Middle frontal gyrus (tissue), 1 donor: ENCODE data around the gene INPP5K.
"Not testable (repeated sequence)": the region's sequence is repeated elsewhere in the genome, so short reads cannot be mapped to it uniquely, and the experiment has no call there.

Experiments
- DNase-seq: peaks from one replicate; pipeline ENCODE4 v3.0.0-alpha.2; 2015; ENCODE audit warnings: low spot score; ENCODE audit errors: extremely low spot score

The INPP5K gene

DNA sequence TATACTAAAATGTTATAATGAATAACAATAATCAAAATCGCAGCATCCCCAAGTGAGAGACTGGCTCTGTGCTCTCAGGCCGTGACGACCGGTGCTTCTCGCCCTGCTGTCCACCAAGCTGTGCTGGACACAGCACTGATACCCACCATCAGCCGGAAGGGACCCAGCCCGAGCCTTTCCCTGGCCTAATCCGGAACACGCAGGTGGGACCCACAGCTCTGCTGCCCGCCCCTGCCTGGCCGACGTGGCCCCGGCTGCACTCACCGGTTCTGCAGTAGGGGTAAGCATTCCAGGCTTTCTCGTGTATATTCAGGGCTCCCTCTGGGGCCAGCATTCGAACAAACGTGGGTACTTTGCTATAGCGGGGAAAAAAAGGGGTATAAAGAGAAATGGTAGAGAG is 31.6 kb upstream of the INPP5K start:
- no peak for DNase-seq

GRCh38 chr17:1546292-1546922 is 30.0 kb upstream of the INPP5K start:
- DNase-seq: no peak

DNA sequence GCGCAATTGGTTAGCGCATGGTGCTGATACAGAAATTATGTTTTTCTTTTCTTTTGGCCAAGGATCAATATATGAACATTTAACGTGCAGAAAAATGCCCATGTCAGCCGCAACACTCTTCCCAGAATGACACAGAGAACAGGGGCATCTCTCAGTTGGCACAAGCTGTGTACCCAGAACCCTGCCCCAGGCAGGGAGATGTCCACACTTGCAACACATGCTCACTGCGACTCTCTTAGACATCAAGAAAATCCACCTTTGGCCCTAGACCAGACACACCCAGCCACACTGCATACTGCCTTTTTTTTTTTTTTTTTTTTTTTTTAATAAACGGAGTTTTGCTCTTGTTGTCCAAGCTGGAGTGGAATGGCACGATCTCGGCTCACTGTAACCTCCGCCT is 29.2 kb upstream of the INPP5K start:
- DNase-seq: no peak

DNA sequence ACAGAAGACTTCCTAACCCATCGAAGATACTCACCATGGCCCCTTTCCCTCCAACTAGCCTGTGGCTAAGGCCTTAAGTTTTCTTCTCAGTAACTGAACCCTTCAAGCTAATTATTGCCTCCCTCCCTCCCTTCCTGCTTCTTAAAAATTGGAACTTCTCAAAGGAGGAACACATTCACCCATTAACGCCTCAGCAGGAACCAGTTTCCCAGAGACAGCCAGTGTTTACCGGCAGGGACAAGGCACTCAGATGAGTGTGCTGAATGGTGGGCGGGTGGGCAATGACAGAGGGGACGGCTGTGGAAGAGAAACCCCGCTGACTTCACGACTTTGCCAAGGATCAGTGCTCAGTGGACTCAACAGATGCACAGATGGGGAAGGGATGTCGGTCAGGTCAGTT is 25.9 kb upstream of the INPP5K start:
- DNase-seq: no peak

GRCh38 chr17:1541367-1541904 is 25.0 kb upstream of the INPP5K start:
- DNase-seq: no peak

DNA sequence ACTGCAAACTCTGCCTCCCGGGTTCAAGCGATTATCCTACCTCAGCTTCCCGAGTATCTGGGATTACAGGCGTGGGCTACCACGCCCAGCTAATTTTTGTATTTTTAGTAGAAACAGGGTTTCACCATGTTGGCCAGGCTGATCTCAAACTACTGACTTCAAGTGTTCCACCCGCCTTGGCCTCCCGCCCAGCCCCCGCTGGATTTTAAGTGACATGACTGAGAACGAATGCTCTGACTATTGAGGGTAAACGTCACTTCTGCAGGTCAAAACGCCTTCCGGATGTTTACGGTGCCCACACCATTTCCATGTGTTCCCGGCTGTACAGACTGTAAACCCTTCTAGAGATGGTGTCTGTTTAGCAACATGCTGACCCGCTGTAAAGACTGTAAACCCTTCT is 23.4 kb upstream of the INPP5K start:
- DNase-seq: no peak

GRCh38 chr17:1535737-1536136 is 19.3 kb upstream of the INPP5K start:
- DNase-seq: no peak

- DNase-seq: peak; percentile 12
Measured at GRCh38 chr17:1533661-1534325, 17.4 kb upstream of the INPP5K start.

DNA sequence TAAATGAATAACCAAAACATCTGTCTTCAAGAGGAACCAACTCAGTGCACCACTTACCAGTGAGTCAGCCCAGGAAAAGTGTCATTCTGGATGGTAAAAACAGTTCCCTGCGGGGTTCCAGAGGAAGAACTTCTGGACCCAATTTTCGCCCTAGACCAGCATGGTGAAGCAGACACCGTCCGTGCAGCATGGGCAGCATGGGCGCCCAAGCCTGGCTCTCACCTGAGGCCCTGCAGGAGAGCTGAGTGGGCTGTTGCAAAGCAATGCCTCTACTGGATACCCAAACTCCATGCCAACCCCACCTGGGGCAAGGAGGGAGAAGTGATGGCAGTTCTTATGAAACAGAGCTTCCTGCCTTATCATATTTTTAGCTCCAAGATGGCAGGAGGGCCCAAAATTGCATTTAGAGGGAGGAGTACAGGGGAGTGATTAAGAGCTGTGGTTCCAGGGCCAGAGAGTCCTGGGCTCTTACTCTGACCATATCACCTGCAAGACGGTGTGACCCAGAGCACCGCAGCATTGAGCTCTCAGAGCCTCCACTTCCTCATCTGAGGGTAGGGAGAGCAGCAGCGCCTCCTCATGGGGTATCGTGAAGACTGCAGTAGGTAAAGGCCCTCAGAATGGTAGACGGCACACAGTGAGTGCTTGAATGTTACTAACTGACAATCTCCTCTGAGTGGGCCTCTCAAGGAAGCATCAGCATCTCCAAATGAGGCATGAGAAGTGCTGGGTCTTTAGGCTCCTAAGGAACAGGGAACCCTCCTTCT is 16.6 kb upstream of the INPP5K start:
- no peak for DNase-seq

GRCh38 chr17:1529863-1530262 is 13.5 kb upstream of the INPP5K start:
- DNase-seq: no peak

DNA sequence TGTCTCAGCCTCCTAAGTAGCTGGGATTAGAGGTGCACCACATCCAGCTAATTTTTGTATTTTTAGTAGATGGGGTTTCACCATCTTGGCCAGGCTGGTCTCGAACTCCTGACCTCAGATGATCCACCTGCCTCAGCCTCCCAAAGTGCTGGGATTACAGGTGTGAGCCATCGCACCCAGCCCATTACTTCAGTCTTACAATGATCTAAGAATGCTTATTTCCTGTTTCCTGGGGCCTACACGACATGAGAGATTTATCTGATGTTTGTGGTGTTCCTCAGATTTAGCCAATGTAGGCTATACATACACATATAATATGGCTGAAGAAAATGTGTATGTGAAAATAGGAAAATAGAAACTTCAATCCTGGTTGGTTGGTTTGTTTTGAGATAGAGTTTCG is 10.5 kb upstream of the INPP5K start:
- not testable (repeated sequence) for DNase-seq

GRCh38 chr17:1522626-1523025 is 6.2 kb upstream of the INPP5K start:
- no peak for DNase-seq

GRCh38 chr17:1521086-1521640 is 4.8 kb upstream of the INPP5K start:
- DNase-seq: no peak

DNA sequence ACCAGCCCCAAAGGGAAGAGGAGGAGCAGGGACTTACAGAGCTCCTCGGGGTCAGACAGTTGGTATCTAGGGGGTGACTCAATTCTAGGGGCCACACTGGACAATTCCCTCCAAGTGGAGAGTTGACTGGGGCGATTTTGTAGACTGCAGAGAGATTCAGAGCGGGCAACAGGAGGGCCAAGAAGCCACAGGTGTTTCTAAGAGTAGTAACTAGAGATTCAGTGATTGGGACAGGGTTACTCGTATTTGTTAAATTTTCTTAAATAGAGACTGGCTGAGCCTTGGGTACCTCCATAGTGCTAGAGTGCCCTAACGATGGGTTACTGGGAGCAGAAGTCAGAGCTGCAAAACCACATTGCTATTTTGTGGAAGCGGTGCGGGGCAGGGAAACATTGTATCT is 3.3 kb upstream of the INPP5K start:
- no peak for DNase-seq

DNA sequence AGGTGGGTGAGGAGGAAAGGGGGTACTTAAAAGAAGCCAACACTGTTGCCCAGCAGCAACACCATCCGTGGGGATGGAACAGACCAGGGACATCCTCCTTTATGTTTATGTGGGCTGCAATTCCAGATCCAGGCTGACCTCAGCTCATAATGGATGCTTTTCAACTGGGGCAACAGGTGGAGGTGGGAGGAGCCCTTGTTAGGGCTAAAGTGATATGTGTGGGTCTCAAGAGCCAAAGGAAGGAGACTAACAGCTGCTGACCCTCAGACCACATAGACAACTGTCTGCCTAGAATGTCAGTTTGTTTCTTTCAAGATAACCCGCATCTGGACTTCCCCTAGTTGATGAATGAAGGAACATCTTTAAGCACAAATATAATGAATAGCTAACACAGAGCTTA is 2.0 kb upstream of the INPP5K start:
- no peak for DNase-seq

DNA sequence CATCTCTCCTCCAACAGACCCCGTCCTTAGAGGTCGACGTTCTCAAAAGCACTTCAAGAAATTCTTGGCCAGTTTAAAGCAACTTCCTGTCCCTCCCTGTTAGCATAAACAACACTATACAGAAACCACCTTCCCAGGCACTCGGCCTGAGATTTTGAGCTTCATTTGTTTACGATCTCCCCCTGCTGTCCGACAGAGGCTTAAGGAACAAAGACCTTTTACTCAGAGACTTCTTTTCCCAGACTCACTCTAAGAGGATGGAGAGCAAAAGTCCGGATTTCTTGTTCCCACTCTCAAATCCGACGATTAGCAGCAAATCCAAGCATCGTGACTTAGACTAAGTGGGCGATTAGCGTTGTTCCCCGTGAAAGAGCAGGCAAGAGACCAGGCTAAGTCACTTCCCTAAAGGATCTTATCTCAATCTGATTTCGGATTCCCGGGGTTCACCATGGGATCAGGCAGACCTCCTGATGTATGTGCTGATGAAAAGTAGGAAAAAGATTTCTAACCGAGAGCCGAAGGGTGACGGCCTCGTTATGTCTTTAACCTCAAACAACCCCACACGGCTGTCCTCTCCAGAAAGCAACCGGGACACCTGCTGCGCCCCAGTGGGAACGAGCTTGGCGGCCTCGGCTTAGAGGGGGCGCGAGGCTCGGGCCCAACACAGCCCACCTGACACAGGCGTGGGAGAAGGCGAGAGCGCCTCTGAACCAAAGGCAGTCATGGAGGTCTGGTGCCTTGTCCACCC is 598 bp downstream of the INPP5K start:
- no peak for DNase-seq

GRCh38 chr17:1512351-1512750 is 4.1 kb downstream of the INPP5K start:
- DNase-seq: no peak

DNA sequence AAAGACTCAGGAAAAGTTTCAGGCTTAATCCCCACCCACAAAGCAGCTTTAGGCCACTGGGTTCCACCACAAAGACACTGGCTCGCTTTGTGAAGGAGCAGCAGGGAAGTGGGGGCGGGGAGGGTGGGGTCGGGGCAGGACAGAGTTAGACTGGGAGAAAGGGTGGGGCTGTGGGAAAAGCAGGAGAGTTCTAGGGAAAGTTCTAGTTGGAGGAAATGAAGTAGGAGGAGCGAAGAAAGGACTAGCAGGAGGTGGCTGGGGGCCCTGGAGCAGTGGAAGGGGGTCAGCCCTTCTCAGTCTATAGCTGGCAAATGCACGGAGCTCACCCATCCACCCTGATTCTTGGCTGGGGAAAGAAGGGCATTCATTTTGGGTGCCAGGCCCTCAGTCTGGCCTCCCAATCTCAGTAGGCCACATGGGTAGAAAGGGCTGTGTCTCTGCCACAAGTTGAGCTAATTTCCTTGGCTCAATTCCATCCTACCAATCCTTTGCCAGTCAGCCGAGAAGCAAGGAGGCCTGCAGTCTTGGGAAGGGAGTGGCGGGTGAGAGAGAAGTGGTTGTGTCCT is 4.6 kb downstream of the INPP5K start:
- DNase-seq: no peak

- DNase-seq: no peak
Measured at GRCh38 chr17:1511290-1511689, 5.1 kb downstream of the INPP5K start.

DNA sequence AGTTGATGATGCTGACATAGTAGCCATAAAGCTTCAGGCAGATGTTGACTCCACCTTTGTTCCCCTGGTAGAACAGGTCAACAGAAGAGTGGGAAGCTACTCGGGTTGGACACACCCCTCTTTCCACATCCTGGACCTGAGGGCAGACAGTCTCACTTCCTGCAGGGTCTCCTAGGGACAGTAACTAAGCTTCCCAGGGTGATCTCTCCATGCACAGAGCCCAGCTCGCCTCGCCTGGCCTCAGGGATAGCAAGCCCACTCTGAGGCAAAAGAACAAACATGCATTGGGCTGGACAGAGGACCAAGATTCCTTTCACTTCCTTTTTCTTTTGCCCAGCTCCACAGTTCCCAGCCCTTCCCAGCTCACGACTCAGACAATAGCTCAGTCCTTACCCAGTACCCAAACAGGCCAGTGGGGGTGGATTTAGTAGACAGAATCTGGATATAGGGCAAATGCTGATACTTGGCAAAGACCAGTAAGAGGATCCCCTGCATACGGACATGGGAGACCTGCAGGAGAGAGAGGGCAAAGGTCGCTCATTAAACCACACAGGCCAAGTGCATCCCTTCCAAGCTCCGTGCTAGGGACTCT is 7.0 kb downstream of the INPP5K start:
- no peak for DNase-seq

DNA sequence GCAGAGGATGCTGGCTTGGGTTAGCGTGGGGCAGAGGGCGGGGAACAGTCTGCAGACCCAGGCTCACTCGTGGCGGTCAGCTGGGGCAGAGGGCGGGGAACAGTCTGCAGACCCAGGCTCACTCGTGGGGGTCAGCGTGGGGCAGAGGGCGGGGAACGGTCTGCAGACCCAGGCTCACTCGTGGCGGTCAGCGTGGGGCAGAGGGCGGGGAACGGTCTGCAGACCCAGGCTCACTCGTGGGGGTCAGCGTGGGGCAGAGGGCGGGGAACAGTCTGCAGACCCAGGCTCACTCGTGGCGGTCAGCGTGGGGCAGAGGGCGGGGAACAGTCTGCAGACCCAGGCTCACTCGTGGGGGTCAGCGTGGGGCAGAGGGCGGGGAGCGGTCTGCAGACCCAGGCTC is 7.7 kb downstream of the INPP5K start:
- not testable (repeated sequence) for DNase-seq
